Muscle of arm (tissue), 14 donors: ENCODE measurements around the gene RNU2-63P. TPM values are rescaled to one million over a fixed set of nuclear protein-coding genes. Genes with fewer than 3 reads are reported as not detected.
A peak's percentile ranks its signal among the peaks of the same experiment; 100 is the strongest.
"Not testable (repeated sequence)": the region's sequence is repeated elsewhere in the genome, so short reads cannot be mapped to it uniquely, and the experiment has no call there.

Experiments used
- DNase-seq: peaks from one replicate; pipeline ENCODE4 v3.0.0-alpha.2; 2013
- long read RNA-seq, 11 donors: transcript quantifications; one replicate each; lab custom pipeline, GENCODE V29; 2026
- polyA plus RNA-seq, 12 donors: library from polyadenylated mRNA; unstranded; fragments of 120-200 nt; gene quantifications; one replicate each; pipeline ENCODE4 v1.2.1, GENCODE V29; 2013; ENCODE audit not compliant: insufficient read length in 12 of 12

RNU2-63P gene
- polyA plus RNA-seq = not detected
- long read RNA-seq, donor 1, partial matches to known transcripts = 0 of 3 reads
- long read RNA-seq, donor 1, other reads (novel, unspliced or antisense) = 0 of 3 reads
- long read RNA-seq, donor 2 = 0 reads
- long read RNA-seq, donor 3 = 0 reads
- long read RNA-seq, donor 4, partial matches to known transcripts = 0 of 2 reads
- long read RNA-seq, donor 4, other reads (novel, unspliced or antisense) = 0 of 2 reads
- long read RNA-seq, donor 5 = 0 reads
- long read RNA-seq, donor 6 = 0 reads
- long read RNA-seq, donor 7, partial matches to known transcripts = 0 of 1 reads
- long read RNA-seq, donor 7, other reads (novel, unspliced or antisense) = 0 of 1 reads
- long read RNA-seq, donor 8 = 0 reads
- long read RNA-seq, donor 9, partial matches to known transcripts = 0 of 1 reads
- long read RNA-seq, donor 9, other reads (novel, unspliced or antisense) = 0 of 1 reads
- long read RNA-seq, donor 10 = 0 reads
- long read RNA-seq, donor 11, partial matches to known transcripts = 0 of 4 reads
- long read RNA-seq, donor 11, other reads (novel, unspliced or antisense) = 0 of 4 reads

DNA sequence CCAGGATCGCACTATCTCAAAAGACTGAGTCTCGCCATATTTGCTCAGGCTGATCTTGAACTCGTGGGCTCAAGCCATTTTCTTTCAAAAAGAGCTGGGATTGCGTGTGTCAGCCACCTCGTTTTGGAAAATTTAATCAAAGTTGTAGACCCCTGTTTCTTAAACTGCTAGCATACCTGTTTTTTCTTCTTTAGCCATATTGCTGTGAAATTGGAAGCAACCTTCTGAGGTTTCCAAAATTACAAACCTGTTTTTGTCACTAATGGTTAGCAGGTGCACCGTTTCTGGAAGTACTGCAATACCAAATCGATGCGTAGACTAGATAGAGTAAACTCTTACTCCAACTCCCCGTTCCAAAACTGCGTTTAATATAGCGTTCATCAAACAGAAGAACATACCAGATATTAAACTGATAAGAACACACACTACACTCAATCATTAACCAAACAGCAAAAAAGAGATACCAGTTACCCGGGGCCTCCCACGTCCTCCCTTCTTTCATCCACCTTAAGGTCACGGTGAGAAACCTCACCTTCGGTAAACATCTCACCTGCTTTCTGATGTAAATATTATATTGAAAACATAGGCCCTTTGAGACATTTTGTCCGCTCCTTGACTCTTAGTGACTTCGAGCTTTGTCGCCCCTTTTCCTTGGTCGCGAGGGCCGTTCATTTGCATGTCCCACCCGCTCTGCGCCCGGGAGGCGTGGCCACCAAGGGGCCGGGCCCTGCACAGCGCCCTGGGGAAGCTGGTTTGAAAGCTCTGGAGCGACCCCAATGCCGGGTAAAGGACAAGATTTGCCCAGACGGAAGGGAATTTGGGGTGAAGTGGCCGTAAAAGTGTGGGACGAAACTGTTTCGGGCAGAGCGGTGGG lies at the start of gene RNU2-63P:
TSS of gene RNU2-63P (minus strand) at position 462 of the 874 bp plus-strand sequence.
- DNase-seq = peak; percentile 77

DNA sequence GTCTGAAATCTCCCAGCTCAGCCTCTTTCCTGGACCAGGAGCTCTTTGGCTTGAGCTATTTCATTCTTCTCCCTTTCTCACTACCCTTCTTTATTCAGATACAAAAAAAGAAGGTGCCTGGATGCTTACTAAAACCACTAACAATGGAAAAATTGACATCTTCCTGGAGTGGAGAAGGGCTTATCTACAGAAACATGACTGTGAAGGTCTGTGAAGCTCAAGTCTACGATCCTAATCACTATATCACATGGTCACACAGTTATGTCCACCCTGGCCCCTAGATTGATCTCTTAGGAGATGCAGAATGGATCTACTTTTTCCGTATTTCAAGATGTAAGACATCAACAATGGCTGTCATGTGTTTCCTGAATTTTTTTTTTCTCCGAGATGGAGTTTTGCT lies 44.9 kb upstream of the RNU2-63P start:
- no peak for DNase-seq

DNA sequence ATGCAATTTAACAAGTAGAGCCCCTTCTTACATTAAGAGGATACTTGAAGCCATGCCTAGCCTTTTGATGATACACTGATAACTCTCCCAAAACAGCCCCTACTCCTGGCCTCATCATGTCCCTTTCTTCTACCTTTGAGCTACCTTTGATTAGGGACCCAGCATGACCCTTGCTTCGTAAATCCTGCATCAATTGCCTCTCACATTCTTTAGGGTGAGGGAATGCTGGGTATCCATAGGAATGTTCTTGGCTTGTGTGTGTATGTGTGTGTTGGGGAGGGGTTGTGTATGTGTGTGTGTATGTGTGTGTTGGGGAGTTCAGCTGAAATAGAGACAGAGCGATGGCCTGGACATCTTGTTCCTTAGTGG lies 44.5 kb upstream of the RNU2-63P start:
- DNase-seq = no peak

DNA sequence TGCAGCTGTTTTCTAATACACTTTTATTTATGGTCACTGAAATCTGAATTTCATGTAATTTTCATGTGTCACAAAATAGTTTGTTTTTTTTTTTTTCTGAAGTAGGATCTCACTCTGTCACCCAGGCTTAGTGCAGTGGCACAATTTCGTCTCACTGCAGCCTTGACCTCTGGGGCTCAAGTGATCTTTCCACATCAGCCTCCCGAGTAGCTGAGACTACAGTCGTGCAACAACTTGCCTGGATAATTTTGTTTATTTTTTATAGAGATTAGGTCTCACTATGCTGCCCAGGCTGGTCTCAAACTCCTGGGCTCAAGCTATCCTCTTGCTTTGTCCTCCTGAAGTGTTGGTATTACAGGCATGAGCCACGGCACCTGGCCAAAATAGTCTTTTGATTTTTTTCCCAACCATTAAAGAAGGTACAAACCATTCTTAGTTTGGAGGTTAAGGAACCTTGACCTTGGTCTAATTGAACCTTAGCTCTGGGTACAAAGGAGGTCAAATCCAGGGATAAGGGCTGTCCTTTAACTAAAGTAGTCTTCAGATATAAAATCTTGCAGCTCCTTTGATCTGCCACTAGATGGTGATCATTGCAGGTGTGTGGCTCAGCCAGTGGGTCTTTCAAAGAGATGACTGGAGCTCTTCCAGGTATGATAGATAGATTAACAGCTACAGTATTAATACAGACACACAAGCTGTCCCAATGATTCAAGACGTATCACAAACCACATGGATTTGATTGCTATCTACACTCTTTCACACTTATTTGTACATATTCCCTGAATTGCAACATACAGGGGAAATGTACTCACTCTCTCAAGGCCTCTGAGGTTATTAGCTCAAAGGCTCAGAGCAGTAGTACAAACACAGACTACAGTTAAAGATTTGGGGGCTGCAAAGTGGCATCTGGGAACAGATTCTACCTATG lies 43.9 kb upstream of the RNU2-63P start:
- DNase-seq = no peak

DNA sequence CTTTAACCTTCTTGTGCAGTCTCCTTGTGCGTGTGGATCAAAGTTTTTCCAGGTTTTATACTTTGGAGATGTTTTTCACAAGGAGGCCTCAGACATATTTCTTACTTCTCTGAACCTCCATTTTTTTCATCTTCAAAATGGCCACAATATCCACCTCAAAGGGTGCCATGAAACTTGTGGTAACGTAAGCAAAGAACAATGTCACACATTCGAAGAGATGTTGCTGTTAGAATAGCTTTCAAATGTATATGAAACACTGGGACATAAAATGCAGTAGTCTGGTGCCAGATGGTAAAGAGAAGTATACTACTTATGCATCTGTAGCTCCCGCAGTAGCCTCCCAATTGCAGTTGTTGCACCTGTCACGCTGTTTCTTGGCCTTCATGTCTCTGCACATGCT lies 41.8 kb upstream of the RNU2-63P start:
- DNase-seq = no peak

DNA sequence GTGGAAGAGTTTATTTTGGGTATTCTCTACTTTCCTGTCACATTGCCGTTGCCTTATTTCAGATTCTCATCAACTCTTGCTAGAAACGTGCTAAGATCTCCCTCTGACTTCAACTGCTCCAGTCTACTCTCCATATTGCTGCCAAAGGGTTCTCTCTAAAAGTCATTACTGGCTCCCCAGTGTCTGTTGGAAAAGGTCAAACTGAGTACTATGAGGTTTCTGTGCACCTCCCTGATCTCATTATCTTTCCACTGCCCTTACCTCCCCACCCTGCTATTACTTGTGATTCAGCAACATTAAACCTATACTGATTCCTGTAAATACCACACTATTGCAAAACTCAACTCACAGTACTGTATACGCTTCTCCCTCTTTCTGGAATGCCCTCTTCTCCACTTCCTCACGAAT lies 41.1 kb upstream of the RNU2-63P start:
- DNase-seq = no peak

DNA sequence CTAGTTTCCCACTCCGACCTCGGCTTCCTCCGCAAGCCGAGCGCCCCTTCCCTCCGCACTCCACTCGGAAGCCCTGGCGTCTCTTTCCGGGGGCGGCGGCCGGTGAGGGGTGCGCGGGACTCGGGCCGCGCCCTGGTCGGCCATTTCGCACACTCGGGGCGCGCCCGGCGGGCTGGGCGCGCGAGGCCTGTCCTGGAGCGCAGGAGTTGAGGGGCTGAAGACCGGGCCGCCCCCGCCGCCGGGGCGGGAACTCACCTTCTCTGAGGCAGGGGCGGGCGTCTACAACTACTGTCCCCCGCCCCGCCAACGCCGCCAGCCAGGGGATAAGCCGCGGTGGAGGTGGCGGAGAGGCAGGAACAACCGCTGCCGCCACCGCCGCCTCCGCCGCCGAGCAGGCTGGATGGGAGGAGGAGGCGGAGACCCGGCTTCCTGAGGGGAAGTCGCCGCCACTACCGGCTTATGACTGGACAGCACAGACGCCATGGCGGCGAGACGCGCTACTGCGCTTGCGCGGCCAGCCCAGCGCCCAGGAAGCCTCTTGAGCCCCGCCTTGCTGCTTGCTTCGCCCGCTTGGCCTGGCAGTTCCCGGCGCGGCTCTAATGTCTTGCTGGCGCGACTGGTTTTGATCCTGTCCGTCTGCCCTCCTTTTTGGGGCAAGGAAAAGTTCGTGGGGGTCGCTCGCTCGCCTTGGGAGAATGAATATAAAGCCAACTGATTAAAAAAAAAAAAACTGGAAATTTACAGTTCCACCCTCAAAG lies 39.2 kb upstream of the RNU2-63P start, which contains the start of gene KRCC1:
TSS of gene KRCC1 (minus strand) at position 413 of the 758 bp plus-strand sequence. CDS start 27,220 bp downstream, outside the sequence.
- peak; percentile 95 for DNase-seq

DNA sequence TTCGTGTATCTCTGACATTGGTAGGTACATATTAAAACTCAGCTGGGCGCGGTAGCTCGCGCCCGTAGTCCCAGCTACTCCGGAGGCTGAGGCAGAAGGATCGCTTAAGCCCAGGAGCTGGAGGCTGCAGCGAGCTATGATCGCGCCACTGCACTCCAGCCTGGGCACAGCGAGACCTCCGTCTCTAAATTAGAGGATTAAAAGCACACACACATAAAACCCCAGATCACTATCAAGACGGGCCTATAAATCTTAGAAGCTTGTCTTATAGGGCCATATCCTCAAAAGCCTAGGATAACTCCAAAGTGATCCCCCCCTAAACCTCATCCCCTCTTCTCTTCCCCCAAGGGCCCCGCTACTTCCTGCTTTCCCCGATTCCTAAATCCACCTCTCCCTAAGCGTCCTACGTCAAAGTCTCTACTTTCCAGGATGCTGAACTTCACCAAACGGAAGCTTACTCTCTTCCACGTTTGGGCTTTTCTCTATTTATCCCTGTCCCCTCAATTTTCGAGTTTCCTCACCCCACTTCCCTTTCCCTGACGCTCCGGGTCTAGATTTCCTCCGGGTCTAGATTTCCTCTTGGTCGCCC lies 38.5 kb upstream of the RNU2-63P start:
- peak; percentile 53 for DNase-seq

DNA sequence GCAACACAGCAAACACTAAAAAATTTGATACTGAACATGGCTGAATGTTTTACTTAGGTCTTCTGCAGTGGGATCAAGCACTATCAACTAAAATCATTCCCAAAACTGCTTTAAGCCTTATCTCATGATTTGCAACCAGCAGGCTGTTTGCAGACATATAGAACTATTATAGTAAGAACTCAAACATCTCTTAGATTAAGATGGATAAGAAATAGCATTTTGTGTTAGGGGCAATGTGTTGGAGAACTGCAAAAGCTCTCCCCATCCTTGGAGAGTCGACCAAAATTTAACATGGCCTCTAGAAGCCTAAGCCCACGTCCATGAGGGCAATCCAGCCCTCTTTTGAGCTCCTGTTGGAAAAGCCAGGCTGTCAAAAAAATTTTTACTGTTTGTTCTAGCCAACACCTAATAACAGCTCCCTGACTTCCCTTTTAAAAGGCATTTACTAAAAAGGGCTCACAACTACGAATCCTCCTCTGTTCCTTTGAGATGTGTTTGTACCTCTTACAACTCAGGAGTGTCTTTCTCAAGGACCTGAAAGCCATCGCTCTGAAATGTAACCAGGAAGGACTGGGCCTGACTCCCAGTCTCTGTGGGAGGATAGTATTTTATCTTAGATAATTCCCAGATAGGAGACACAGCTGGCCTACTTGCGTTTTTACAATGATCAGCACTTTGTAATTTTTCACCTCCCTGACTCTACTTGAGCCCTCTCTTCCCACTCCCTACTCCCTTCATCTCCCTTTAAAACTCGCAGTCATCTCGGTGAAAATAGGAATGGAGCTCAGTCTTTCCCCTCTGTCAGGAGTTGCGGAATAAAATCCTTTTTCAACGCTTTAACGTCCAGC lies 37.8 kb upstream of the RNU2-63P start:
- no peak for DNase-seq

DNA sequence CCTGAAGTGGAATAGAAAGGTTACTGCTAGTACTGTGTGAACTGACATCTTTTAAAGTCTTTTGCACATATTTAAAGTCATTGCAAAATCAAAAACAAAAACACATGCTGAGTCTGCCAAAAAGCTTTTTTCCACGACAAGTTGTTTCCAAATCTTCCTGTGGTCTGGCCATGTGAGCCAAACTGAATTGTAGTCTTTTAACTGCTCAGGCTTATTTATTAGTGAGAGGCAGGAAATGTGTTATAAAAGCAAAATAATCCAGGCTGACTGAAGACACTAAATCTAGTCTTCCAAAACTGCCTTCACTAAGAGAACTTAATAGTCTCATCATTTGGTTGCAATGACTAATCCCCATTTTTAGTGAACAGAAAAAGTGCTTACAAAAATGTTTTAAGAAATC lies 36.9 kb upstream of the RNU2-63P start:
- peak; percentile 48 for DNase-seq

DNA sequence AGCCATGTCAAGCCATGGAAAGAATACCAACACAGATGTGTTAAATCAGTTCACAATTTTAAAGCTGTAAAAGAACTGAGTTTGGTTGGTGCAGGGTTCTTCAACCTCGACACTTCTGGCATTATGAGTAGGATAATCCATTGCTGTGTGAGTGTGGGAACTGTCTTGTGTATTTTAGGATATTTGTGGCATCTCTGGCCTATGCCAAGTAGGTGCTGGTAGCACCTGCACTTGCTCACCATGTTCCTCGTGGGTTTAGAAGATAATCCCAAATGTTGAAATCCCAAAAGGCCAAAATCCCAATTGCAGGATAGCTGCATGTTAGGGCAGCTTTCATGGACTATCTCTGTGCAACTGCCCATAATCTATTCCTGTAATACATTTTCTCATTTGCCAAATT lies 35.4 kb upstream of the RNU2-63P start:
- no peak for DNase-seq

DNA sequence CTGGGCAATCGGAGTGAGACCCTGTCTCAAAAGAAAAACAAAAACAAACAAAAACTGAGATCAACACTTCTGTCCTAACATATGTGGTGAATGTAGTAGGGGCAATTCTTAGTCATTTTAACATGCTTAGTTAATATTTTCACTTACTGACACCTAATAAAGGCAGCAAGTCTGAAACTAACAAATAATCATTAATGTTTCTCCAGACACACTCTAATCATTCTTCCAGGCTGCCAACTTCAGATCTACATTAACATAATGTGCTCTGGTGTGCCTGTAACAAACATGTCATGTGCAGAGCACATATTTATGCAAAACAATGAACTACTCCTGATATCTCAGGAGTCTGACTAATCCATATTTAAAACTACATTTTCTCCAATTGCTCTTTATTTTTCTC lies 33.3 kb upstream of the RNU2-63P start:
- DNase-seq = no peak

DNA sequence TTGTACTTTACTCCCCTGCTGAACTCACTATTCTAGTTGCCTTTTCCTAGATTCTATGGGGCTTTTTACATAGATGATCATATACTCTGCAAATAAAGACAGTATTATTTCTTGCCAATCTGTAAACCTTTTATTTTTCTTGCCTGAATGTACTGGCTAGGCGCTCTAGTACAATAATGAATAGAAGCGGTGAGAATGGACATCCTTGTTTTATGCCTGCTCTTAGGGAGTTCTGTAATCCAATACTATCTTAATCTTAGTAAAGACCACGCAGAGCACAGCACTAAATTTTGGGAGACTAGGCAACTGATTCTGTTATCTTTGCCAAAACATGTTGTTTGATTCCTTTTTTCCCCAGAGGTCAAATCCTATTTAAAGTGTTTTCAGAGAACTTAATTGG lies 32.2 kb upstream of the RNU2-63P start:
- DNase-seq = no peak

DNA sequence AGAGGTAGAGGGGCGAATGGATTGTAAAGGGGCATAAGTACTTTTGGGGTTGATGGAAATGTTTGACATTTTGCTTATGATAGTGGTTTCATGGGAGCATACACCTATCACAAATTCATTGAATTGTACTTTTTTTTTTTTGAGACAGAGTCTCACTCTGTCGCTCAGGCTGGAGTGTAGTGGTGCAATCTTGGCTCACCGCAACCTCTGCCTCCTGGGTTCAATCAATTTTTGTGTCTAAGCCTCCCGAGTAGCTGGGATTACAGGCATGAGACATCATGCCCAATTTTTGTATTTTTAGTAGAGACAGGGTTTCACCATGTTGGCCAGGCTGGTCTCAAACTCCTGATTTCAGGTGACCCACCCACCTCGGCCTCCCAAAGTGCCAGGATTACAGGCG lies 29.2 kb upstream of the RNU2-63P start:
- not testable (repeated sequence) for DNase-seq

DNA sequence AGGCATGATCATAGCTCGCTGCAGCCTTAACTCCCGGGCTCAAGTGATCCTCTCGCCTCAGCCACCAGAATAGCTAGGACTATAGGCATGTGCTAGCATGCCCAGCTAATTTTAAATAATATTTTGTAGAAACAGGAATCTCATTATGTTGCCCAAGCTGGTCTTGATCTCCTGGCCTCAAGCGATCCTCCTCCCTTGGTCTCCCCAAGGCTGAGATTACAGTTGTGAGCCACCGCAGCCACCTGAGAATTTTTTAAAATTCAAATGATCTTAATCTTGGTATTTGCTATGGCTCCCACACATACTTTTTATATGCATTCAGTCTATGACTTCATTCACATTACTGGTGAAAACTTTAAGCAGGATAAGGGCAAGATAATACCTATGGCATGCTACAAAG lies 26.1 kb upstream of the RNU2-63P start:
- DNase-seq = no peak

DNA sequence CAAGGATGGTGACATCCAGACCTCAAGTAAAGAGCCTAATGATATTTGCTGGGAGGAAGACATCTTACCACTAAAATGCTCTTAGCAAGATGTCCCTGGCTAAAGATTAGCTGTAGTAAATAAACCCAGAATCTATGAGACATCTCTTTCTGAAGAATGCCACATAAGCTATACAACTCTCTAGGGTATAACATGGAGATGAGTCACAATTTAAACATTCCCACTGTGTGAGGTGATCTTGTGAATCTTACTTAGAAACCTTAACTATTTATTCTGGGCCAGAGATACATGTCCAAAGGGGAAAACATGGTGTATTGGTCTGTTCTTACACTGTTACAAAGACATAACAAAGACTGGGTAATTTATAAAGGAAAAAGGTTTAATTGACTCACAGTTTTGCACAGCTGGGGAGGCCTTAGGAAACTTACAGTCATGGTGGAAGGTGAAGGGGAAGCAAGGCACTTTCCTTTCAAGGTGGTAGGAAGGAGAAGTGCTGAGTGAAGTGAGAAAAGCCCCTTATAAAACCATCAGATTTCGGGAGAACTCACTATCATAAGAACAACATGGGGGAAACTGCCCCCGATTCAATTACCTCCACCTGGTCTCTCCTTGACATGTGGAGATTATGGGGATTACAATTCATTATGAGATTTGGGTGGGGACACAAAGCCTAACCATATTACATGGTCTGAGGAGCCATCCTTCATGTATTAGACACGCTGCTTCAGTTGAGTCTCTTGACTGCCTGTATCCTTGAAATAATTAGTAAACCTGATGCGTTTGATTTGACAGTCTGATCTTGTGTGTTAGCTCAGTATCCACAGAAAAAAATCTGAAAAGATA lies 22.1 kb upstream of the RNU2-63P start:
- DNase-seq = no peak

DNA sequence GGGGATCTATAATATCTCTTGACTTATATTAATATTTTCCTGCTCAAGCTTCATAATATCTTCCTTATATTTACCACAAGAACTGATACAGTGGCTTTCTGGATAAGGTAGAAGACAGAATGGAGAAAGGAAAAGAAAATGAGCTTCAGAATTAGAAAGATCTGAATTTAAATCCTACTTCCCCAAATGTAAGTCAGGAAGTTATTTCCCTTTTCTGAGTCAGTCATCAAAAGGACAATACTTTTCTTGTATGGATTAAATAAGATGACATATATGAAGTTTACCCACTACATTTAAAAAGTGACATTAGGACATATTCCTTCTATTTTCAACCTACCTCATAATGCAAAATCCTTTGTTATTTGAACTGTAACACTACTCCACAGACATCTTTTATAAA lies 20.3 kb upstream of the RNU2-63P start:
- DNase-seq = no peak

DNA sequence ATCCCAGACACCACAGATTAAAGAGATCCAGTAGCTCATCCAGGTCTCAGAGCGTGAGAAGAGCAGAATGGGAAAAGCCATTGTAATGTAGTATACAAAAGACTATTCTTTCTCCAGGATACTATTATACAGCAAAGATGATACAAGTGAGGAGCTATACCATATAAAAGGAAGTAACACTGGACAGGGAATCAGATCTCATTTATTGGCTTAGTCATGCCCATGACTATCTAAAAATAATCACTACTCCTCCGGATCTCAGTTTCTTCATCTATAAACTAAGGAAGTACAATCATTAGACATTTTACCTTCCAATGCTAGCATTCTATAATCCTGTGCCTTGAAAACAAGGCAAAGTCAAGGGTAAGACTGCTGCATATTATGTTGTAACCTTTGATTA lies 19.8 kb upstream of the RNU2-63P start:
- DNase-seq = no peak
